GM12878 (cell line): ENCODE data around the gene GNLY. TPM values are rescaled to one million over a fixed set of nuclear protein-coding genes. Genes with fewer than 3 reads are reported as not detected.

Experiments
- ATAC-seq: fragments of 200-7000 bp; cut with Tn5 transposase; 3 replicates; pipeline ENCODE4 v1.9.1; 2020; ENCODE audit warnings: mild to moderate bottlenecking, moderate library complexity
- BruUV-seq: library from RNA; stranded (reverse); fragments of 400-500 nt; replicated peaks from 2 replicates; lab custom pipeline; 2021; lab: Mats Ljungman, UMichigan
- CTCF ChIA-PET: fragments of 300-600 bp; sonication (Branson Sonifier 250); formaldehyde crosslinking; extraction: SDS; loops from one replicate; lab custom pipeline; 2021; ENCODE audit warnings: inconsistent platforms; lab: Yijun Ruan, JAX
- POLR2A ChIA-PET: fragments of 350-600 bp; formaldehyde crosslinking; extraction: SDS; loops from one replicate; lab custom pipeline; 2021; ENCODE audit warnings: inconsistent platforms; lab: Charles Lee
- RAD21 ChIA-PET: fragments of 300-600 bp; sonication (Branson Sonifier 250); formaldehyde crosslinking; loops from one replicate; lab custom pipeline; 2023; ENCODE audit warnings: antibody characterized with exemption; ENCODE audit not compliant: unreplicated experiment; lab: Charles Lee
- SMC1A ChIA-PET: fragments of 300-600 bp; sonication (Branson Sonifier 250); formaldehyde crosslinking; loops from one replicate; lab custom pipeline; 2023; ENCODE audit not compliant: unreplicated experiment, uncharacterized antibody; lab: Charles Lee
- DNase-seq: peaks from one replicate; pipeline ENCODE4 v3.0.0-alpha.2; 2011; ENCODE audit warnings: low read depth, low spot score
- FAIRE-seq: peaks from 3 replicates; lab custom pipeline; 2011; peaks lifted over from hg19 to GRCh38; lab: Jason Lieb, UNC
- H2AFZ ChIP-seq: 2 replicates; pipeline ENCODE4 v1.6.0; 2011; ENCODE audit warnings: low read depth, low read length, control low read depth; ENCODE audit not compliant: control insufficient read depth
- H3K27ac ChIP-seq: 2 replicates; pipeline ENCODE4 v1.5.1; 2011; ENCODE audit warnings: control low read depth; ENCODE audit not compliant: control insufficient read depth, insufficient read depth
- H3K27me3 ChIP-seq, 2 experiments: replicated peaks in 1 of 2; 2 replicates each; pipeline versions ENCODE4 v1.6.0 to v1.6.1; 2011; ENCODE audit warnings: low read length in 1 of 2; ENCODE audit not compliant: control insufficient read depth in 2 of 2, insufficient read depth in 2 of 2
- H3K36me3 ChIP-seq, 2 experiments: 2 replicates each; pipeline ENCODE4 v1.5.1; 2011; ENCODE audit warnings: low read length in 1 of 2; ENCODE audit not compliant: control insufficient read depth in 2 of 2, insufficient read depth in 2 of 2
- H3K4me1 ChIP-seq: 2 replicates; pipeline ENCODE4 v1.6.1; 2011; ENCODE audit warnings: mild to moderate bottlenecking, low read length, moderate library complexity, mixed read lengths; ENCODE audit not compliant: control insufficient read depth, insufficient read depth
- H3K4me2 ChIP-seq: 2 replicates; pipeline ENCODE4 v1.6.0; 2011; ENCODE audit warnings: control low read depth; ENCODE audit not compliant: control insufficient read depth, insufficient read depth
- H3K4me3 ChIP-seq: fragments of 200-600 bp; sonication (generic); 2 replicates; pipeline ENCODE4 v1.5.1; 2016
- H3K79me2 ChIP-seq: 2 replicates; pipeline ENCODE4 v1.6.0; 2011; ENCODE audit warnings: low read length; ENCODE audit not compliant: control insufficient read depth, insufficient read depth
- H3K9ac ChIP-seq: 2 replicates; pipeline ENCODE4 v1.8.0; 2011; ENCODE audit warnings: low read length, control low read depth, mixed read lengths; ENCODE audit not compliant: control insufficient read depth, insufficient read depth
- H3K9me3 ChIP-seq: replicated peaks from 3 replicates; pipeline ENCODE4 v1.5.1; 2011; ENCODE audit warnings: mild to moderate bottlenecking, low read length; ENCODE audit not compliant: control insufficient read depth, insufficient read depth
- H4K20me1 ChIP-seq: 2 replicates; pipeline ENCODE4 v1.6.0; 2011; ENCODE audit not compliant: control insufficient read depth, insufficient read depth
- CHD2 ChIP-seq: IDR thresholded peaks from 2 replicates; pipeline ENCODE4 v1.6.1; 2011; ENCODE audit warnings: low read depth, low read length, improper control_type of control experiment, borderline replicate concordance
- CREM ChIP-seq: IDR thresholded peaks from 2 replicates; pipeline ENCODE4 v1.6.1; 2014; ENCODE audit warnings: antibody characterized with exemption, low read depth
- ETV6 ChIP-seq, 2 experiments: fragments of 450-650 bp in 1 of 2; IDR thresholded peaks in 1 of 2; conservative IDR thresholded peaks in 1 of 2; 2 replicates each; pipeline ENCODE4 v1.6.1; 2014; ENCODE audit warnings: antibody characterized with exemption in 1 of 2, borderline replicate concordance in 1 of 2, low read depth in 1 of 2, mild to moderate bottlenecking in 1 of 2, moderate library complexity in 1 of 2
- MEF2A ChIP-seq: IDR thresholded peaks from 2 replicates; pipeline ENCODE4 v1.6.1; 2011; ENCODE audit warnings: low read depth, mild to moderate bottlenecking, low read length, moderate library complexity; ENCODE audit not compliant: insufficient read depth
- NFXL1 ChIP-seq: fragments of 450-650 bp; IDR thresholded peaks from 2 replicates; pipeline ENCODE4 v1.6.1; 2017; ENCODE audit warnings: antibody characterized with exemption, mild to moderate bottlenecking, borderline replicate concordance
- SPI1 ChIP-seq: IDR thresholded peaks from 2 replicates; pipeline ENCODE4 v1.6.1; 2011; ENCODE audit warnings: low read depth, mild to moderate bottlenecking, low read length, moderate library complexity, borderline replicate concordance; ENCODE audit not compliant: insufficient read depth
- SUPT20H ChIP-seq: IDR thresholded peaks from 2 replicates; pipeline ENCODE4 v1.6.1; 2011; ENCODE audit warnings: low read depth, mild to moderate bottlenecking, low read length, moderate library complexity, borderline replicate concordance; ENCODE audit not compliant: control insufficient read depth
- YY1 ChIP-seq: IDR thresholded peaks from 2 replicates; pipeline ENCODE4 v1.6.1; 2011; ENCODE audit warnings: low read depth, mild to moderate bottlenecking, low read length
- ZBTB40 ChIP-seq: fragments of 450-650 bp; IDR thresholded peaks from 2 replicates; pipeline ENCODE4 v1.6.1; 2016; ENCODE audit warnings: mild to moderate bottlenecking, moderate library complexity, borderline replicate concordance
- ZNF592 ChIP-seq: fragments of 450-650 bp; IDR thresholded peaks from 2 replicates; pipeline ENCODE4 v1.6.1; 2017; ENCODE audit warnings: mild to moderate bottlenecking, moderate library complexity
- WGBS: methylation state at CpG from one replicate; pipeline ENCODE4 v1.1.6; 2016; ENCODE audit warnings: low lambda C conversion rate; ENCODE audit not compliant: insufficient replicate concordance, insufficient coverage; ENCODE audit errors: missing lambda C conversion rate; 5-methylcytosine and 5-hydroxymethylcytosine counted together
- in situ Hi-C: fragments of 300-500 bp; cut with MboI; formaldehyde crosslinking; loops from 9 replicates; pipeline ENCODE4 v1.14.3; 2018; ENCODE audit warnings: mixed read lengths
- intact Hi-C: fragments of 100-400 bp; cut with micrococcal nuclease; formaldehyde crosslinking; loops from one replicate; pipeline ENCODE4 v1.14.2; 2022; ENCODE audit not compliant: unreplicated experiment
- polyA plus RNA-seq, 11 experiments: library from polyadenylated mRNA; depleted of rRNA in 4 of 11; unstranded in 6 of 11; stranded (reverse) in 5 of 11; fragments of >200 nt; fragmentation: Nextera tagmentation in 4 of 11; fragmentation: Illumina TruSeq in 1 of 11; extraction: Ambion mirVana in 4 of 11; extraction: Trizol in 1 of 11; gene quantifications; 1 replicate in 1 of 11; 2 replicates in 10 of 11; pipeline versions ENCODE4 v1.2.1 to v1.2.3, GENCODE V29; 2011 to 2016; ENCODE audit warnings: inconsistent platforms in 2 of 11, missing spikeins in 2 of 11, low read depth in 1 of 11
- total RNA-seq, 4 experiments: library from RNA; depleted of rRNA in 3 of 4; stranded (reverse); fragments of >200 nt in 3 of 4; fragmentation: Illumina TruSeq in 1 of 4; extraction: Trizol in 1 of 4; gene quantifications; 2 replicates each; pipeline versions ENCODE4 v1.2.1 to v1.2.3, GENCODE V29; 2013 to 2021

GNLY gene
- total and polyA plus RNA-seq, 10 of the 15 experiments (the other 5 are each of a cell fraction or from before 2014, with no cell fraction given), result 0.18 to 0.42 TPM; not detected in 8

- BruUV-seq, result no TSS peak
- ChIA-PET POLR2A (no interaction called here), SMC1A (interaction anchor here (0.7 to 2.5 kb wide), 15 partner anchors 12 to 350 kb away, joined by 3 to 106 read pairs (median 6); partner anchors contain the start of gene ST3GAL5), RAD21 (interaction anchor here (0.7 to 2.5 kb wide), 14 partner anchors 9 to 350 kb away, joined by 3 to 116 read pairs (median 6); no protein-coding TSS in a partner anchor), CTCF (interaction anchor here (0.6 to 2.5 kb wide), 24 partner anchors 11 to 349 kb away, joined by 3 to 234 read pairs (median 8); no protein-coding TSS in a partner anchor)
- Histone ChIP-seq H3K79me2 (no peaks in the 10 kb centered on the region), H3K27me3 (no peaks in the 10 kb centered on the region; a peak in 1 of 4 replicates), H4K20me1 (no peaks in the 10 kb centered on the region), H3K4me1 (no peaks in the 10 kb centered on the region; the same call in 1 of the 2 replicates), H3K9ac (no peak overlapping the region), H3K4me3 (no peak overlapping the region), H3K9me3 (no peaks in the 10 kb centered on the region), H3K27ac (no peak overlapping the region), H3K4me2 (no peak overlapping the region), H2AFZ (no peak overlapping the region), H3K36me3 (no peaks in the 10 kb centered on the region)
- DNase-seq (no peak), ATAC-seq (no peak), FAIRE-seq (no peak)
- intact Hi-C loops (loop anchor here (1.0 to 5.0 kb wide), 3 partner anchors 53 to 350 kb away; no protein-coding TSS in a partner anchor), in situ Hi-C loops (loop anchor here (10.0 kb wide), 2 partner anchors 85 to 345 kb away; no protein-coding TSS in a partner anchor)
- TF ChIP-seq CREM (no peak), ZNF592 (no peak), ZBTB40 (no peak), SUPT20H (no peak), MEF2A (no peak), SPI1 (no peak), CHD2 (no peak), NFXL1 (no peak), ETV6 (conservative IDR thresholded peaks at IDR 0.05 in 1 of 2, IDR thresholded peaks at IDR 0.05 in 1 of 2; ENCODE audit: borderline replicate concordance in 1 of 2, low read depth in 1 of 2) (no peak), YY1 (no peak)
- WGBS, result 51% methylated on average over 10 of the region's 10 CpGs
Measured at GRCh38 chr2:85729825-85730510, 35.8 kb downstream of the GNLY start.
